Neural progenitor cell (in vitro differentiated cells): ENCODE data around the gene IL17A. TPM values are rescaled to one million over a fixed set of nuclear protein-coding genes. Genes with fewer than 3 reads are reported as not detected.

Source experiments
- DNase-seq: peaks from one replicate; pipeline ENCODE4 v3.0.0-alpha.2; 2016; ENCODE audit warnings: low spot score
- H2AFZ ChIP-seq: fragments of 200-600 bp; sonication (generic); replicated peaks from 2 replicates; pipeline ENCODE4 v1.6.1; 2016; ENCODE audit warnings: antibody characterized with exemption
- H3F3A ChIP-seq: fragments of 200-600 bp; sonication (generic); 2 replicates; pipeline ENCODE4 v1.6.1; 2016; ENCODE audit warnings: antibody characterized with exemption, low read depth
- H3K27ac ChIP-seq: fragments of 200-600 bp; sonication (generic); 2 replicates; pipeline ENCODE4 v1.5.1; 2016; ENCODE audit warnings: mild to moderate bottlenecking
- H3K27me3 ChIP-seq: fragments of 200-600 bp; sonication (generic); 2 replicates; pipeline ENCODE4 v1.6.1; 2016; ENCODE audit warnings: mild to moderate bottlenecking, moderate library complexity
- H3K36me3 ChIP-seq: fragments of 200-600 bp; sonication (generic); 2 replicates; pipeline ENCODE4 v1.5.1; 2016
- H3K4me1 ChIP-seq: fragments of 200-600 bp; sonication (generic); 2 replicates; pipeline ENCODE4 v1.6.1; 2016; ENCODE audit warnings: mixed run types
- H3K4me2 ChIP-seq: fragments of 200-600 bp; sonication (generic); 2 replicates; pipeline ENCODE4 v1.6.1; 2016
- H3K4me3 ChIP-seq: fragments of 200-600 bp; sonication (generic); 2 replicates; pipeline ENCODE4 v1.5.1; 2016
- H3K79me2 ChIP-seq: fragments of 200-600 bp; sonication (generic); 2 replicates; pipeline ENCODE4 v1.6.1; 2016; ENCODE audit warnings: low read depth
- H3K9ac ChIP-seq: fragments of 200-600 bp; sonication (generic); 2 replicates; pipeline ENCODE4 v1.6.1; 2016
- H3K9me3 ChIP-seq: fragments of 200-600 bp; sonication (generic); 2 replicates; pipeline ENCODE4 v1.5.1; 2016; ENCODE audit warnings: low read depth
- H4K20me1 ChIP-seq: fragments of 200-600 bp; sonication (generic); 2 replicates; pipeline ENCODE4 v1.6.1; 2016; ENCODE audit warnings: low read depth
- H3K27ac Mint-ChIP-seq: 3 replicates; pipeline ENCODE4 v1.8.0; 2021; ENCODE audit warnings: mixed read lengths
- H3K27me3 Mint-ChIP-seq: 2 replicates; pipeline ENCODE4 v1.8.0; 2022; ENCODE audit warnings: low read depth, mild to moderate bottlenecking, inconsistent platforms, moderate library complexity, mixed read lengths; ENCODE audit not compliant: insufficient read depth
- H3K36me3 Mint-ChIP-seq: 3 replicates; pipeline ENCODE4 v1.8.0; 2021; ENCODE audit warnings: mixed read lengths
- H3K4me1 Mint-ChIP-seq: 3 replicates; pipeline ENCODE4 v1.8.0; 2021; ENCODE audit warnings: mixed read lengths
- H3K4me3 Mint-ChIP-seq: 3 replicates; pipeline ENCODE4 v1.8.0; 2021; ENCODE audit warnings: mild to moderate bottlenecking, moderate library complexity, mixed read lengths
- H3K9me3 Mint-ChIP-seq: 3 replicates; pipeline ENCODE4 v1.8.0; 2020; ENCODE audit warnings: mixed read lengths
- CTCF ChIP-seq: fragments of 200-600 bp; sonication (generic); IDR thresholded peaks from 2 replicates; pipeline ENCODE4 v1.5.1; 2017; ENCODE audit warnings: antibody characterized with exemption, mild to moderate bottlenecking
- EZH2 ChIP-seq: fragments of 200-600 bp; sonication (generic); IDR thresholded peaks from 2 replicates; pipeline ENCODE4 v1.6.1; 2017; ENCODE audit warnings: antibody characterized with exemption, mild to moderate bottlenecking, moderate library complexity
- EZH2phosphoT487 ChIP-seq: fragments of 200-600 bp; sonication (generic); IDR thresholded peaks from 2 replicates; pipeline ENCODE4 v1.6.1; 2017; ENCODE audit warnings: antibody characterized with exemption
- total RNA-seq: library from RNA; depleted of rRNA; stranded (reverse); fragments of >200 nt; gene quantifications from 2 replicates; pipeline ENCODE4 v1.2.3, GENCODE V29; 2015; ENCODE audit warnings: low replicate concordance

The IL17A gene
- total RNA-seq, 1 donor from 2014 or later = not detected

- H3K4me2 ChIP-seq = no peak overlapping the region
- DNase-seq = no peak
- no peaks in the 10 kb centered on the region for H3K4me1 ChIP-seq
- no peak overlapping the region for H3K27ac ChIP-seq
- no peaks in the 10 kb centered on the region for H3K36me3 ChIP-seq
- Mint-ChIP-seq H3K27ac (no peak overlapping the region), H3K27me3 (peaks cover 2% of the 10 kb centered on the region), H3K4me3 (no peak overlapping the region), H3K36me3 (no peaks in the 10 kb centered on the region), H3K9me3 (no peaks in the 10 kb centered on the region), H3K4me1 (no peaks in the 10 kb centered on the region)
- H3K79me2 ChIP-seq = no peaks in the 10 kb centered on the region
- H4K20me1 ChIP-seq = no peaks in the 10 kb centered on the region
- no peak overlapping the region for H3K4me3 ChIP-seq
- H3K9me3 ChIP-seq = no peaks in the 10 kb centered on the region
- no peaks in the 10 kb centered on the region for H3F3A ChIP-seq
- H3K27me3 ChIP-seq = no peaks in the 10 kb centered on the region
- TF ChIP-seq EZH2phosphoT487 = no peak
- TF ChIP-seq EZH2 = no peak
- TF ChIP-seq CTCF = no peak
- H2AFZ ChIP-seq = no peak overlapping the region
- no peak overlapping the region for H3K9ac ChIP-seq
Measured at GRCh38 chr6:52149949-52150348, 36.2 kb upstream of the IL17A start.

DNA sequence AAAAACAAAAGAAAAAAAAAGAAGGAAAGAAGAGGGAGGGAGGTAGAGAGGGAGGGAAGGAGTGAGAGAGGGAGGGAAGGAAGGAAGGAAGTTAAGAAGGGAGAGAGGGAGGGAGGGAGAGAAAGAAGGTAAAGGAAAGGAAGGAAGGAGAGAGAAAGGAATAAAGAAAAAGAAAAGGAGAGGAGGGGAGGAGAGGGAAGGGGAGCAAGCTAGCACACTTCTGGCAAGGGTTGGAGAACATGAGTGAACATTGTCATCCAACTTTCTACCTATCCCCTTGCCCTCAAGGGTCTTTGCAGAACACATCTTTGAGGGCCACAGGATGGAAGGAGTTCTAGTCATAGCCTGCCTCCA, 34.1 kb upstream of the IL17A start:
- Histone ChIP-seq H3K27ac (no peak overlapping the region), H3K79me2 (no peaks in the 10 kb centered on the region), H2AFZ (no peak overlapping the region), H3K4me2 (no peak overlapping the region), H3F3A (no peaks in the 10 kb centered on the region), H3K9ac (no peak overlapping the region), H3K36me3 (no peaks in the 10 kb centered on the region), H4K20me1 (no peaks in the 10 kb centered on the region), H3K27me3 (no peaks in the 10 kb centered on the region), H3K4me1 (peaks cover 4% of the 10 kb centered on the region), H3K9me3 (no peaks in the 10 kb centered on the region), H3K4me3 (no peak overlapping the region)
- Mint-ChIP-seq H3K4me3 (no peak overlapping the region), H3K36me3 (no peaks in the 10 kb centered on the region), H3K4me1 (peaks cover 4% of the 10 kb centered on the region), H3K9me3 (no peaks in the 10 kb centered on the region), H3K27me3 (peaks cover 2% of the 10 kb centered on the region), H3K27ac (no peak overlapping the region)
- no peak for TF ChIP-seq EZH2phosphoT487
- no peak for TF ChIP-seq CTCF
- no peak for TF ChIP-seq EZH2
- no peak for DNase-seq

GRCh38 chr6:52152711-52153160, 33.4 kb upstream of the IL17A start:
- Mint-ChIP-seq H3K27me3 (peaks cover 2% of the 10 kb centered on the region), H3K4me3 (no peak overlapping the region), H3K4me1 (peaks cover 6% of the 10 kb centered on the region), H3K9me3 (no peaks in the 10 kb centered on the region), H3K27ac (peak overlapping the region; percentile 67), H3K36me3 (no peaks in the 10 kb centered on the region)
- Histone ChIP-seq H2AFZ (peak overlapping the region; percentile 19), H3K4me1 (peaks cover 7% of the 10 kb centered on the region), H3K27me3 (no peaks in the 10 kb centered on the region), H3K36me3 (no peaks in the 10 kb centered on the region), H3K4me2 (no peak overlapping the region), H3K4me3 (no peak overlapping the region), H3K27ac (no peak overlapping the region), H4K20me1 (no peaks in the 10 kb centered on the region), H3F3A (no peaks in the 10 kb centered on the region), H3K9ac (no peak overlapping the region), H3K9me3 (no peaks in the 10 kb centered on the region), H3K79me2 (no peaks in the 10 kb centered on the region)
- TF ChIP-seq EZH2 (no peak), EZH2phosphoT487 (no peak), CTCF (no peak)
- DNase-seq = peak; percentile 34
